HG02870 (cell line): ENCODE data around the gene SLC7A1.
"Not testable (repeated sequence)": the region's sequence is repeated elsewhere in the genome, so short reads cannot be mapped to it uniquely, and the experiment has no call there.

ENCODE experiments used
- ATAC-seq: cut with Tn5 transposase; IDR thresholded peaks from one replicate; pipeline ENCODE4 v1.9.1; 2021; ENCODE audit warnings: mild to moderate bottlenecking, moderate library complexity; ENCODE audit not compliant: unreplicated experiment

Gene SLC7A1

GRCh38 chr13:29595380-29596063 lies at the start of gene SLC7A1:
SLC7A1 (minus strand) TSS chr13:29595688; CDS start chr13:29536188, 59,500 bp downstream.
- peak; percentile 75 for ATAC-seq

GRCh38 chr13:29640665-29641064 lies 45.2 kb upstream of the SLC7A1 start:
- no peak for ATAC-seq

- not testable (repeated sequence) for ATAC-seq
Measured at GRCh38 chr13:29636831-29637230, 41.3 kb upstream of the SLC7A1 start.

- no peak for ATAC-seq
Measured at GRCh38 chr13:29624997-29625396, 29.5 kb upstream of the SLC7A1 start.

- ATAC-seq: no peak
Measured at GRCh38 chr13:29621841-29622240, 26.4 kb upstream of the SLC7A1 start.

- ATAC-seq: no peak
Measured at GRCh38 chr13:29621051-29621800, 25.7 kb upstream of the SLC7A1 start.

- no peak for ATAC-seq
Measured at GRCh38 chr13:29619995-29620394, 24.5 kb upstream of the SLC7A1 start.

GRCh38 chr13:29613101-29613500 lies 17.6 kb upstream of the SLC7A1 start:
- no peak for ATAC-seq

GRCh38 chr13:29607465-29607864 lies 12.0 kb upstream of the SLC7A1 start:
- no peak for ATAC-seq

GRCh38 chr13:29605860-29606526 lies 10.5 kb upstream of the SLC7A1 start:
- ATAC-seq: no peak

- ATAC-seq: no peak
Measured at GRCh38 chr13:29598321-29598720, 2.8 kb upstream of the SLC7A1 start.

GRCh38 chr13:29597706-29598105 lies 2.2 kb upstream of the SLC7A1 start:
- no peak for ATAC-seq

- no peak for ATAC-seq
Measured at GRCh38 chr13:29597246-29597645, 1.8 kb upstream of the SLC7A1 start.

- no peak for ATAC-seq
Measured at GRCh38 chr13:29596064-29596418, 553 bp upstream of the SLC7A1 start.

- ATAC-seq: peak; percentile 36
Measured at GRCh38 chr13:29594710-29595379, 643 bp downstream of the SLC7A1 start.

GRCh38 chr13:29594303-29594709 lies 1.2 kb downstream of the SLC7A1 start:
- ATAC-seq: peak; percentile 41

GRCh38 chr13:29593605-29594297 lies 1.7 kb downstream of the SLC7A1 start:
- ATAC-seq: no peak

GRCh38 chr13:29591310-29591709 lies 4.2 kb downstream of the SLC7A1 start:
- no peak for ATAC-seq

GRCh38 chr13:29589967-29590366 lies 5.5 kb downstream of the SLC7A1 start:
- ATAC-seq: no peak

GRCh38 chr13:29589234-29589633 lies 6.3 kb downstream of the SLC7A1 start:
- ATAC-seq: no peak

GRCh38 chr13:29587645-29588044 lies 7.8 kb downstream of the SLC7A1 start:
- no peak for ATAC-seq
